DND-41 (cell line): ENCODE data around the gene GLYR1.
A peak's percentile ranks its signal among the peaks of the same experiment; 100 is the strongest.

Source experiments
- ATAC-seq: fragments of 200-7000 bp; cut with Tn5 transposase; 3 replicates; pipeline ENCODE4 v1.9.1; 2021; ENCODE audit warnings: low read depth; ENCODE audit not compliant: insufficient read depth
- DNase-seq: peaks from one replicate; pipeline ENCODE4 v3.0.0-alpha.2; 2020
- H2AFZ ChIP-seq: 2 replicates; pipeline ENCODE4 v1.6.0; 2012; ENCODE audit warnings: low read depth, low read length
- H3K27ac ChIP-seq: 2 replicates; pipeline ENCODE4 v1.5.1; 2012; ENCODE audit warnings: low read length, inconsistent platforms
- H3K27me3 ChIP-seq: fragments of 200-600 bp; sonication (generic); 2 replicates; pipeline ENCODE4 v1.6.0; 2012; ENCODE audit warnings: low read length, mild to moderate bottlenecking, inconsistent platforms; ENCODE audit not compliant: insufficient read depth, poor library complexity
- H3K36me3 ChIP-seq: 2 replicates; pipeline ENCODE4 v1.5.1; 2012; ENCODE audit warnings: low read length, inconsistent platforms; ENCODE audit not compliant: insufficient read depth
- H3K4me1 ChIP-seq: 2 replicates; pipeline ENCODE4 v1.5.1; 2012; ENCODE audit warnings: mild to moderate bottlenecking, low read length; ENCODE audit not compliant: insufficient read depth
- H3K4me2 ChIP-seq: 2 replicates; pipeline ENCODE4 v1.6.0; 2012; ENCODE audit warnings: mild to moderate bottlenecking, moderate library complexity, low read length, inconsistent platforms; ENCODE audit not compliant: insufficient read depth
- H3K4me3 ChIP-seq, 2 experiments: fragments of 200-600 bp in 1 of 2; shearing (Covaris generic) in 1 of 2; 2 replicates each; pipeline ENCODE4 v1.5.1; 2012 to 2016; ENCODE audit warnings: inconsistent platforms in 2 of 2, low read length in 2 of 2, mild to moderate bottlenecking in 2 of 2, low read depth in 1 of 2, moderate library complexity in 1 of 2
- H3K79me2 ChIP-seq: 2 replicates; pipeline ENCODE4 v1.6.0; 2012; ENCODE audit warnings: low read length, inconsistent platforms; ENCODE audit not compliant: insufficient read depth
- H3K9ac ChIP-seq: 2 replicates; pipeline ENCODE4 v1.6.0; 2012; ENCODE audit warnings: low read depth, mild to moderate bottlenecking, inconsistent platforms, low read length, moderate library complexity
- H3K9me3 ChIP-seq: 2 replicates; pipeline ENCODE4 v1.5.1; 2012; ENCODE audit warnings: low read length, moderate library complexity, mild to moderate bottlenecking, inconsistent platforms; ENCODE audit not compliant: insufficient read depth, severe bottlenecking
- H4K20me1 ChIP-seq: 2 replicates; pipeline ENCODE4 v1.6.0; 2012; ENCODE audit warnings: low read length; ENCODE audit not compliant: insufficient read depth
- EZH2 ChIP-seq: IDR thresholded peaks from 3 replicates; pipeline ENCODE4 v1.6.1; 2012; ENCODE audit warnings: borderline replicate concordance, low read depth, mild to moderate bottlenecking, moderate library complexity, low read length, inconsistent platforms; ENCODE audit not compliant: severe bottlenecking
- TF ChIP-seq, protein P1 (sequence below): IDR thresholded peaks from 2 replicates; pipeline ENCODE4 v1.5.1; 2012; ENCODE audit warnings: borderline replicate concordance, low read length, moderate library complexity, mild to moderate bottlenecking; ENCODE audit not compliant: poor library complexity, severe bottlenecking; ENCODE audit errors: extremely low read depth

Gene GLYR1

DNA sequence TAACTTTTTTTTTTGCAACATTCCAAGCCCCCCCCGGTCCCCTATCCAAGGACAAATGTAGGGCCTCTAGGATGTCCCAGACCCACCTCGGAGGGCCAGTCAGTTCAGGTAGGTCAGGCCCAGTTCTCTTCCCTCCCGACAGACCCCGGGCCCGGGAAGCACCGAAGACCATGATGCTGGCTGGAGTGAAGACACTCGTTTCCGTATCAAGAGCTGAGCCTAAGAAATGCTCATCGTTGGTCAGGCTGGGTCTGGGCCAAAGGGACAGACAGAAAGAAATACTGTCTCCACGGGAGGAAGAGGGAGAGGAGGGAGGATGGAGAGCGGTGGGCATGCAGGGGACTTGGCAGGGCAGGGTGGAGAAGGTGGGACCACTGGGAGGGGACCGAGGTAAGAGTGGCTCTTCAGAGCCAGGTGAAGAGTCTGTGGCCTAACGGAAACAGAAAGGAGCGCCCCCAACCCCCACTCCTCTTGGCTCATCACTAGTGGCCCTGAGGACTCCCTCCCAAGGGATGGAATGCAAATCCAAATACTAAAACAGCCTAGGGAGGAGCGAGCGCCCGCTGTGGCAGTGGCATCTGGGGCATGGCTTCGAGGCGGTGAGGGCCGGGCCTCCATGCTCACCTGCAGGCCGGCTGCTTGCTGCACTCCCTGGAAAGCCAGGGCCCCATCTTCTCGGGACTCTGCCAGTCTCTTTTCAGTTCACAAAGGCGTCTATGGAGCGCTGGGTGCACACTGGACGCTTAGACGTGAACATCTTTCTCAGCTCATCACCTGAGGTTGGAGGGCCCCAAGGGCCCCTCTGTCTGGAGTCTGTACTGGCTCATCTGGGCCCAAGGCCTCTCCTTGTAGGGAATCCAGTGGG lies 43.0 kb downstream of the GLYR1 start:
- peaks cover 6% of the 10 kb centered on the region; the same call in 1 of the 2 replicates for H4K20me1 ChIP-seq
- no peaks in the 10 kb centered on the region for H3K79me2 ChIP-seq
- H3K9me3 ChIP-seq, result no peaks in the 10 kb centered on the region
- no peak overlapping the region for H2AFZ ChIP-seq
- no peak overlapping the region for H3K4me3 ChIP-seq
- no peak overlapping the region for H3K9ac ChIP-seq
- H3K4me2 ChIP-seq, result no peak overlapping the region
- TF ChIP-seq EZH2, result no peak
- TF ChIP-seq, protein P1, sequence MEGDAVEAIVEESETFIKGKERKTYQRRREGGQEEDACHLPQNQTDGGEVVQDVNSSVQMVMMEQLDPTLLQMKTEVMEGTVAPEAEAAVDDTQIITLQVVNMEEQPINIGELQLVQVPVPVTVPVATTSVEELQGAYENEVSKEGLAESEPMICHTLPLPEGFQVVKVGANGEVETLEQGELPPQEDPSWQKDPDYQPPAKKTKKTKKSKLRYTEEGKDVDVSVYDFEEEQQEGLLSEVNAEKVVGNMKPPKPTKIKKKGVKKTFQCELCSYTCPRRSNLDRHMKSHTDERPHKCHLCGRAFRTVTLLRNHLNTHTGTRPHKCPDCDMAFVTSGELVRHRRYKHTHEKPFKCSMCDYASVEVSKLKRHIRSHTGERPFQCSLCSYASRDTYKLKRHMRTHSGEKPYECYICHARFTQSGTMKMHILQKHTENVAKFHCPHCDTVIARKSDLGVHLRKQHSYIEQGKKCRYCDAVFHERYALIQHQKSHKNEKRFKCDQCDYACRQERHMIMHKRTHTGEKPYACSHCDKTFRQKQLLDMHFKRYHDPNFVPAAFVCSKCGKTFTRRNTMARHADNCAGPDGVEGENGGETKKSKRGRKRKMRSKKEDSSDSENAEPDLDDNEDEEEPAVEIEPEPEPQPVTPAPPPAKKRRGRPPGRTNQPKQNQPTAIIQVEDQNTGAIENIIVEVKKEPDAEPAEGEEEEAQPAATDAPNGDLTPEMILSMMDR, result no peak
- no peak for DNase-seq
- peaks cover 43% of the 10 kb centered on the region for H3K36me3 ChIP-seq
- no peak overlapping the region for H3K27ac ChIP-seq
- H3K4me1 ChIP-seq, result peaks cover 24% of the 10 kb centered on the region
- no peaks in the 10 kb centered on the region for H3K27me3 ChIP-seq
- ATAC-seq, result no peak

DNA sequence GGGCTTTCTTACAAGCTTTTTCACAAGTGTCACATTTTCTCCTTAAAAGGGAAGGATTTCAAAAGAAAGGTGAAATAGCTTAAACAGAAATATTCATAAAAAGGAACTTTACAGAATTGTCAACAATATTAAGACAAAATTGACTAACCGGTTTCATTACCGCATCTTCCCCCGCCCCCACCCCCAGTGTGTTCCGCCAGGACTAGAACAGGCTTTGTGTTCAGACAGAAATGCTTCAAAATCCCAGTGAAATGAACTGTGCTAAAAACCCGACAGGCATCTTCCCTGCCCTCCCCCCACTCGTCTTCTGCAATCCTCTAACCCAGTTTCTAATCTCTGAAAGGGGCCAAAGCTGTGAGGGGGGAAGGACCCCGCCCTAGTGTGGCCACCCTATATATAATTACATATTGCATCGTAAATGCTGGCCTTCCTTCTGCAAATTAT lies 43.7 kb downstream of the GLYR1 start:
- Histone ChIP-seq H3K4me3 (peak overlapping the region; percentile 70 to 84; a peak in 3 of 4 replicates), H3K4me1 (peaks cover 24% of the 10 kb centered on the region), H3K27ac (peak overlapping the region; percentile 57; the same call in 1 of the 2 replicates), H3K27me3 (no peaks in the 10 kb centered on the region), H3K79me2 (no peaks in the 10 kb centered on the region), H3K9me3 (no peaks in the 10 kb centered on the region), H3K36me3 (peaks cover 37% of the 10 kb centered on the region), H3K4me2 (peak overlapping the region; percentile 91), H3K9ac (peak overlapping the region; percentile 59), H2AFZ (peak overlapping the region; percentile 89), H4K20me1 (peaks cover 6% of the 10 kb centered on the region; the same call in 1 of the 2 replicates)
- ATAC-seq, result no peak
- TF ChIP-seq, protein P1, result no peak
- TF ChIP-seq EZH2, result no peak
- DNase-seq, result no peak

DNA sequence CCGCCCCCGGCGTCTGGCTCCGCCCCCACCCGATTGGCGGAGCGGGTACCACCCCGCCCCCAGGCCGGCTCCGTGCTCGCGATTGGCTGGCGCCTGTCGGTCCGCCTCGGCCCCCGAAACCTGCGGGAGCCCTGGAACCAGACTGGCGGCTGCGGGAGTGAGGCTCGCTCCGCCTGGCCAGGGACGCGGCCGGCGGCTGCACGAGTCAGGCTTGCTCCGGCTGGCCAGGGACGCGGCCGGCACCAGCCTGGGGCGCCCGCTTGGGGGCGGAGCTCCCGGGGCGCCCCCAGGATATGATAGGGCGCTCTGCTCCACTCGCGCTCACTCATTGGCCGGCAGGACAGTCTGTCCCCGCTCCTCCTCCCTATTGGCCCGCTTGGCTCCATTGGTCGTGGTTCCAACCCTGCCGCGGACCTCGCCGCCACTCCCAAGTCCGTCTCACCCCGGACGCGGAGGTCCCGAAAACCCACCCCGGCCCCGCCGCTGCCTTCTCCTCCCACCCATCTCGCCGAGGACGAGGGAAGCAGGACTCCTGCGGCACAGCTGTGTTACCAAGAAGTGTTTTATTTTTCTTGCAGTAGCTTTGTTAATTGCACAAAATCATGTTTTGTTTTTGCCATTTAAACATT lies 44.3 kb downstream of the GLYR1 start:
- H4K20me1 ChIP-seq, result peaks cover 6% of the 10 kb centered on the region; the same call in 1 of the 2 replicates
- H3K79me2 ChIP-seq, result no peaks in the 10 kb centered on the region
- peak overlapping the region; percentile 89 for H2AFZ ChIP-seq
- DNase-seq (peak; percentile 90), ATAC-seq (peak; percentile 98)
- TF ChIP-seq EZH2, result no peak
- TF ChIP-seq, protein P1, result no peak
- H3K27ac ChIP-seq, result peak overlapping the region; percentile 65
- peaks cover 31% of the 10 kb centered on the region for H3K36me3 ChIP-seq
- peak overlapping the region; percentile 70 to 84; a peak in 3 of 4 replicates for H3K4me3 ChIP-seq
- H3K9ac ChIP-seq, result peak overlapping the region; percentile 59
- H3K4me2 ChIP-seq, result peak overlapping the region; percentile 91
- no peaks in the 10 kb centered on the region for H3K27me3 ChIP-seq
- H3K9me3 ChIP-seq, result no peaks in the 10 kb centered on the region
- peaks cover 24% of the 10 kb centered on the region for H3K4me1 ChIP-seq
